ENCODE results near the gene MPRIP. TPM values are rescaled to one million over a fixed set of nuclear protein-coding genes. Genes with fewer than 3 reads are reported as not detected.

The MPRIP gene
- total and polyA plus RNA-seq, 2 of the 13 experiments (the other 11 are each of a cell fraction or from before 2014, with no cell fraction given): 50.2 to 52.4 TPM

DNA sequence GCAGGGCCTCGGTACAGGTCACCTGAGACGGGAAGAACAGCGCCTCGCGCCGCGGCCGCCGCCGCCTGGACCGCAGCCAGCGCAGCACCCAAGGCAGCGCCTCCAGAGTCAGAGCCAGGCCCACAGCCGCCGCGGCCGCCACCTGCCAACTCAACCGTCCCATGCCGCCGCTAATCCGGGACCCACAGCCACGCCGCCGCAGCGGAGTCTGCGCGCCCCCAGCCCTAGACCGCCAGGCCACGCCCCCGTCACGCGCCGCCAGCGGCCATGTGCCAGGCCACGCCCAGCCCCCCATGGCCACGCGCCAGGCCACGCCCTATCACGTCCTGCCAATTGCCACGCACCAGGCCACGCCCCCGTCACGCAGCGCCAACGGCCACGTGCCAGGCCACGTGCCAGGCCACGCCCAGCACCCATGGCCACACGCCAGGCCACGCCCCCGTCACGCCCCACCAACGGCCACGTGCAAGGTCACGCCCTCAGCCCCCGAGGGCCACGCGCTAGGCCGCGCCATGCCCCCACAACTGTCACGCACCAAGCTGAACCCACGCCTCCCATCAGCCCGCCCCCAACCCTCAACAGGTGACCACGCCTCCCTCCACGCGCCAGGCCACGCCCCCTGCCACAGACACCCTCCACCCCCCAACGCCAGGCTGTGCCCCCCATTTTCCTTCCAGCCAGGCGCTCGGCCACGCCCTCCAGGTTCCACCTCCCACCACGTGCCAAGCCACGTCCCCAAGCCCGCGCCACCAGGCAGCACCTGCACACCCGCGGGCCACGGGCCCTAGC, 164.1 kb downstream of the MPRIP start, which contains the start of gene PLD6 (continued):
- TF ChIP-seq, protein P1, sequence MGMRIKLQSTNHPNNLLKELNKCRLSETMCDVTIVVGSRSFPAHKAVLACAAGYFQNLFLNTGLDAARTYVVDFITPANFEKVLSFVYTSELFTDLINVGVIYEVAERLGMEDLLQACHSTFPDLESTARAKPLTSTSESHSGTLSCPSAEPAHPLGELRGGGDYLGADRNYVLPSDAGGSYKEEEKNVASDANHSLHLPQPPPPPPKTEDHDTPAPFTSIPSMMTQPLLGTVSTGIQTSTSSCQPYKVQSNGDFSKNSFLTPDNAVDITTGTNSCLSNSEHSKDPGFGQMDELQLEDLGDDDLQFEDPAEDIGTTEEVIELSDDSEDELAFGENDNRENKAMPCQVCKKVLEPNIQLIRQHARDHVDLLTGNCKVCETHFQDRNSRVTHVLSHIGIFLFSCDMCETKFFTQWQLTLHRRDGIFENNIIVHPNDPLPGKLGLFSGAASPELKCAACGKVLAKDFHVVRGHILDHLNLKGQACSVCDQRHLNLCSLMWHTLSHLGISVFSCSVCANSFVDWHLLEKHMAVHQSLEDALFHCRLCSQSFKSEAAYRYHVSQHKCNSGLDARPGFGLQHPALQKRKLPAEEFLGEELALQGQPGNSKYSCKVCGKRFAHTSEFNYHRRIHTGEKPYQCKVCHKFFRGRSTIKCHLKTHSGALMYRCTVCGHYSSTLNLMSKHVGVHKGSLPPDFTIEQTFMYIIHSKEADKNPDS (CRISPR knock-in tag; IDR thresholded peaks at IDR 0.05): peak; percentile 27
- TF ChIP-seq PAWR (CRISPR knock-in tag; IDR thresholded peaks at IDR 0.05; ENCODE audit: borderline replicate concordance) (peak; percentile 79; the same call in 1 of the 2 replicates), HDAC2 (CRISPR knock-in tag; IDR thresholded peaks at IDR 0.05) (peak; percentile 10), AGO2 (optimal IDR thresholded peaks at IDR 0.05; ENCODE audit: low read depth, low read length) (peak; percentile 1), KLF6 (CRISPR knock-in tag; IDR thresholded peaks at IDR 0.05) (peak; percentile 81; the same call in 1 of the 2 replicates), NRL (CRISPR knock-in tag; IDR thresholded peaks at IDR 0.05; ENCODE audit: borderline replicate concordance) (peak; percentile 94; the same call in 1 of the 2 replicates), ZNF317 (CRISPR knock-in tag; IDR thresholded peaks at IDR 0.05) (peak; percentile 59; the same call in 1 of the 2 replicates), ATF1 (CRISPR knock-in tag; IDR thresholded peaks at IDR 0.05) (no peak), SP1 (IDR thresholded peaks at IDR 0.05) (peak; percentile 96), SP1 (CRISPR knock-in tag; IDR thresholded peaks at IDR 0.05) (peak; percentile 100), ZNF780A (CRISPR knock-in tag; IDR thresholded peaks at IDR 0.05) (no peak; the same call in 1 of the 2 replicates), TMF1 (CRISPR knock-in tag; IDR thresholded peaks at IDR 0.05; ENCODE audit: low read depth) (peak; percentile 96), SAFB2 (CRISPR knock-in tag; IDR thresholded peaks at IDR 0.05; ENCODE audit: borderline replicate concordance, low read depth) (peak; percentile 94), TBX3 (IDR thresholded peaks at IDR 0.05; ENCODE audit: borderline replicate concordance) (peak; percentile 67), PRPF4 (IDR thresholded peaks at IDR 0.05; ENCODE audit: low read depth, low read length, poor library complexity, severe bottlenecking) (no peak)
- TF ChIP-seq, protein P2, sequence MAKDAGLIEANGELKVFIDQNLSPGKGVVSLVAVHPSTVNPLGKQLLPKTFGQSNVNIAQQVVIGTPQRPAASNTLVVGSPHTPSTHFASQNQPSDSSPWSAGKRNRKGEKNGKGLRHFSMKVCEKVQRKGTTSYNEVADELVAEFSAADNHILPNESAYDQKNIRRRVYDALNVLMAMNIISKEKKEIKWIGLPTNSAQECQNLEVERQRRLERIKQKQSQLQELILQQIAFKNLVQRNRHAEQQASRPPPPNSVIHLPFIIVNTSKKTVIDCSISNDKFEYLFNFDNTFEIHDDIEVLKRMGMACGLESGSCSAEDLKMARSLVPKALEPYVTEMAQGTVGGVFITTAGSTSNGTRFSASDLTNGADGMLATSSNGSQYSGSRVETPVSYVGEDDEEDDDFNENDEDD (CRISPR knock-in tag; IDR thresholded peaks at IDR 0.05; ENCODE audit: borderline replicate concordance): peak; percentile 90
- TF ChIP-seq, protein P3, sequence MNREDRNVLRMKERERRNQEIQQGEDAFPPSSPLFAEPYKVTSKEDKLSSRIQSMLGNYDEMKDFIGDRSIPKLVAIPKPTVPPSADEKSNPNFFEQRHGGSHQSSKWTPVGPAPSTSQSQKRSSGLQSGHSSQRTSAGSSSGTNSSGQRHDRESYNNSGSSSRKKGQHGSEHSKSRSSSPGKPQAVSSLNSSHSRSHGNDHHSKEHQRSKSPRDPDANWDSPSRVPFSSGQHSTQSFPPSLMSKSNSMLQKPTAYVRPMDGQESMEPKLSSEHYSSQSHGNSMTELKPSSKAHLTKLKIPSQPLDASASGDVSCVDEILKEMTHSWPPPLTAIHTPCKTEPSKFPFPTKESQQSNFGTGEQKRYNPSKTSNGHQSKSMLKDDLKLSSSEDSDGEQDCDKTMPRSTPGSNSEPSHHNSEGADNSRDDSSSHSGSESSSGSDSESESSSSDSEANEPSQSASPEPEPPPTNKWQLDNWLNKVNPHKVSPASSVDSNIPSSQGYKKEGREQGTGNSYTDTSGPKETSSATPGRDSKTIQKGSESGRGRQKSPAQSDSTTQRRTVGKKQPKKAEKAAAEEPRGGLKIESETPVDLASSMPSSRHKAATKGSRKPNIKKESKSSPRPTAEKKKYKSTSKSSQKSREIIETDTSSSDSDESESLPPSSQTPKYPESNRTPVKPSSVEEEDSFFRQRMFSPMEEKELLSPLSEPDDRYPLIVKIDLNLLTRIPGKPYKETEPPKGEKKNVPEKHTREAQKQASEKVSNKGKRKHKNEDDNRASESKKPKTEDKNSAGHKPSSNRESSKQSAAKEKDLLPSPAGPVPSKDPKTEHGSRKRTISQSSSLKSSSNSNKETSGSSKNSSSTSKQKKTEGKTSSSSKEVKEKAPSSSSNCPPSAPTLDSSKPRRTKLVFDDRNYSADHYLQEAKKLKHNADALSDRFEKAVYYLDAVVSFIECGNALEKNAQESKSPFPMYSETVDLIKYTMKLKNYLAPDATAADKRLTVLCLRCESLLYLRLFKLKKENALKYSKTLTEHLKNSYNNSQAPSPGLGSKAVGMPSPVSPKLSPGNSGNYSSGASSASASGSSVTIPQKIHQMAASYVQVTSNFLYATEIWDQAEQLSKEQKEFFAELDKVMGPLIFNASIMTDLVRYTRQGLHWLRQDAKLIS (CRISPR knock-in tag; IDR thresholded peaks at IDR 0.05): no peak
- TF ChIP-seq, protein P4, sequence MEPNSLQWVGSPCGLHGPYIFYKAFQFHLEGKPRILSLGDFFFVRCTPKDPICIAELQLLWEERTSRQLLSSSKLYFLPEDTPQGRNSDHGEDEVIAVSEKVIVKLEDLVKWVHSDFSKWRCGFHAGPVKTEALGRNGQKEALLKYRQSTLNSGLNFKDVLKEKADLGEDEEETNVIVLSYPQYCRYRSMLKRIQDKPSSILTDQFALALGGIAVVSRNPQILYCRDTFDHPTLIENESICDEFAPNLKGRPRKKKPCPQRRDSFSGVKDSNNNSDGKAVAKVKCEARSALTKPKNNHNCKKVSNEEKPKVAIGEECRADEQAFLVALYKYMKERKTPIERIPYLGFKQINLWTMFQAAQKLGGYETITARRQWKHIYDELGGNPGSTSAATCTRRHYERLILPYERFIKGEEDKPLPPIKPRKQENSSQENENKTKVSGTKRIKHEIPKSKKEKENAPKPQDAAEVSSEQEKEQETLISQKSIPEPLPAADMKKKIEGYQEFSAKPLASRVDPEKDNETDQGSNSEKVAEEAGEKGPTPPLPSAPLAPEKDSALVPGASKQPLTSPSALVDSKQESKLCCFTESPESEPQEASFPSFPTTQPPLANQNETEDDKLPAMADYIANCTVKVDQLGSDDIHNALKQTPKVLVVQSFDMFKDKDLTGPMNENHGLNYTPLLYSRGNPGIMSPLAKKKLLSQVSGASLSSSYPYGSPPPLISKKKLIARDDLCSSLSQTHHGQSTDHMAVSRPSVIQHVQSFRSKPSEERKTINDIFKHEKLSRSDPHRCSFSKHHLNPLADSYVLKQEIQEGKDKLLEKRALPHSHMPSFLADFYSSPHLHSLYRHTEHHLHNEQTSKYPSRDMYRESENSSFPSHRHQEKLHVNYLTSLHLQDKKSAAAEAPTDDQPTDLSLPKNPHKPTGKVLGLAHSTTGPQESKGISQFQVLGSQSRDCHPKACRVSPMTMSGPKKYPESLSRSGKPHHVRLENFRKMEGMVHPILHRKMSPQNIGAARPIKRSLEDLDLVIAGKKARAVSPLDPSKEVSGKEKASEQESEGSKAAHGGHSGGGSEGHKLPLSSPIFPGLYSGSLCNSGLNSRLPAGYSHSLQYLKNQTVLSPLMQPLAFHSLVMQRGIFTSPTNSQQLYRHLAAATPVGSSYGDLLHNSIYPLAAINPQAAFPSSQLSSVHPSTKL (CRISPR knock-in tag; IDR thresholded peaks at IDR 0.05): peak; percentile 58; the same call in 1 of the 2 replicates
